HepG2 (cell line): ENCODE measurements around the gene LRRC27. TPM values are rescaled to one million over a fixed set of nuclear protein-coding genes. Genes with fewer than 3 reads are reported as not detected.
A peak's percentile ranks its signal among the peaks of the same experiment; 100 is the strongest.

Experiments
- ATAC-seq: fragments of 200-7000 bp; cut with Tn5 transposase; 3 replicates; pipeline ENCODE4 v1.9.1; 2020; ENCODE audit warnings: mild to moderate bottlenecking, moderate library complexity
- BruUV-seq: library from RNA; stranded (reverse); fragments of 400-500 nt; replicated peaks from 2 replicates; lab custom pipeline; 2021; lab: Mats Ljungman, UMichigan
- CTCF ChIA-PET: fragments of 300-600 bp; formaldehyde crosslinking; extraction: SDS; loops from one replicate; lab custom pipeline; 2021; ENCODE audit warnings: low total read pairs, inconsistent platforms, low intra/inter-chr PET ratio; lab: Yijun Ruan, JAX
- POLR2A ChIA-PET: fragments of 350-600 bp; sonication (Branson Sonifier 250); formaldehyde crosslinking; loops from one replicate; lab custom pipeline; 2020; ENCODE audit warnings: antibody characterized with exemption, inconsistent platforms; lab: Yijun Ruan, JAX
- DNase-seq: peaks from one replicate; pipeline ENCODE4 v3.0.0-alpha.2; 2015; ENCODE audit warnings: low spot score
- FAIRE-seq: peaks from 3 replicates; lab custom pipeline; 2011; peaks lifted over from hg19 to GRCh38; lab: Jason Lieb, UNC
- H2AFZ ChIP-seq: one replicate; pipeline ENCODE4 v1.6.1; 2011; ENCODE audit warnings: low read length, inconsistent platforms
- H3K27ac ChIP-seq: fragments of 300-600 bp; 3 replicates; pipeline ENCODE4 v1.8.0; 2011; ENCODE audit warnings: mixed run types, mild to moderate bottlenecking, mixed read lengths, low read length, inconsistent platforms; ENCODE audit not compliant: insufficient read depth; ENCODE audit errors: extremely low read length
- H3K27me3 ChIP-seq, 2 experiments: fragments of 200-600 bp in 1 of 2; 2 replicates in 1 of 2; 3 replicates in 1 of 2; pipeline versions ENCODE4 v1.6.0 to v1.8.0; 2011; ENCODE audit warnings: low read length in 2 of 2, mild to moderate bottlenecking in 2 of 2, moderate library complexity in 2 of 2, inconsistent platforms in 1 of 2; ENCODE audit not compliant: insufficient read depth in 2 of 2, control insufficient read depth in 1 of 2
- H3K36me3 ChIP-seq, 2 experiments: fragments of 200-600 bp in 1 of 2; replicated peaks in 1 of 2; 2 replicates in 1 of 2; 3 replicates in 1 of 2; pipeline versions ENCODE4 v1.5.1 to v1.8.0; 2011; ENCODE audit warnings: low read length in 2 of 2, inconsistent platforms in 1 of 2; ENCODE audit not compliant: insufficient read depth in 2 of 2, control insufficient read depth in 1 of 2
- H3K4me1 ChIP-seq: 2 replicates; pipeline ENCODE4 v1.5.1; 2012; ENCODE audit warnings: low read length, inconsistent platforms; ENCODE audit not compliant: insufficient read depth
- H3K4me2 ChIP-seq: 2 replicates; pipeline ENCODE4 v1.6.0; 2011; ENCODE audit warnings: low read depth, low read length, inconsistent platforms
- H3K4me3 ChIP-seq, 3 experiments: fragments of 200-600 bp in 1 of 3; sonication (generic), shearing (Covaris generic) in 1 of 3; replicated peaks in 1 of 3; 2 replicates each; pipeline ENCODE4 v1.5.1; 2011 to 2016; ENCODE audit warnings: low read length in 3 of 3, inconsistent platforms in 2 of 3, low read depth in 2 of 3, mild to moderate bottlenecking in 2 of 3, control low read depth in 1 of 3, mixed read lengths in 1 of 3; ENCODE audit not compliant: insufficient read depth in 1 of 3
- H3K79me2 ChIP-seq: one replicate; pipeline ENCODE4 v1.6.1; 2011; ENCODE audit warnings: low read length, inconsistent platforms; ENCODE audit not compliant: insufficient read depth
- H3K9ac ChIP-seq: 2 replicates; pipeline ENCODE4 v1.6.0; 2011; ENCODE audit warnings: mild to moderate bottlenecking, low read depth, low read length, inconsistent platforms; ENCODE audit not compliant: insufficient read depth
- H3K9me3 ChIP-seq: 2 replicates; pipeline ENCODE4 v1.5.1; 2012; ENCODE audit warnings: mild to moderate bottlenecking, low read length
- H4K20me1 ChIP-seq: 2 replicates; pipeline ENCODE4 v1.6.0; 2011; ENCODE audit warnings: inconsistent platforms, mild to moderate bottlenecking, low read length, moderate library complexity; ENCODE audit not compliant: insufficient read depth
- AKAP8 ChIP-seq: sonication (generic); formaldehyde crosslinking; IDR thresholded peaks from 2 replicates; pipeline ENCODE4 v1.5.1; 2020; ENCODE audit warnings: mild to moderate bottlenecking, missing genetic modification reagents
- RBFOX2 ChIP-seq: fragments of 200-400 bp; formaldehyde crosslinking; IDR thresholded peaks from 2 replicates; pipeline ENCODE4 v1.6.1; 2017; ENCODE audit warnings: low read depth, mild to moderate bottlenecking, low read length
- SMAD1 ChIP-seq: sonication (generic); formaldehyde crosslinking; IDR thresholded peaks from 2 replicates; pipeline ENCODE4 v1.4.0; 2020; ENCODE audit warnings: missing genetic modification reagents, low read depth, mild to moderate bottlenecking, borderline replicate concordance
- ZBTB7A ChIP-seq: sonication (generic); formaldehyde crosslinking; IDR thresholded peaks from 2 replicates; pipeline ENCODE4 v1.8.0; 2022; ENCODE audit warnings: mild to moderate bottlenecking, missing genetic modification reagents
- ZNF703 ChIP-seq: sonication (generic); formaldehyde crosslinking; IDR thresholded peaks from 2 replicates; pipeline ENCODE4 v1.5.1; 2020; ENCODE audit warnings: missing genetic modification reagents, mild to moderate bottlenecking, moderate library complexity, borderline replicate concordance
- WGBS: methylation state at CpG from one replicate; pipeline ENCODE4 v1.1.6; 2017; ENCODE audit warnings: low lambda C conversion rate; 5-methylcytosine and 5-hydroxymethylcytosine counted together
- in situ Hi-C: cut with HindIII; loops from 2 replicates; pipeline ENCODE4 v1.10.0; 2017; ENCODE audit warnings: low pct_unique_long_range_greater_than_20kb; ENCODE audit not compliant: extremely low pct_ligation_motif_present
- intact Hi-C: fragments of 100-400 bp; cut with micrococcal nuclease; formaldehyde crosslinking; loops from one replicate; pipeline ENCODE4 v1.10.0; 2022; ENCODE audit not compliant: unreplicated experiment
- polyA plus RNA-seq, 8 experiments: library from polyadenylated mRNA; depleted of rRNA in 3 of 8; stranded (reverse) in 7 of 8; unstranded in 1 of 8; fragments of >200 nt; fragmentation: Illumina TruSeq in 4 of 8; extraction: Trizol in 4 of 8; gene quantifications; 2 replicates each; pipeline versions ENCODE4 v1.2.1 to v1.2.3, GENCODE V29; 2011 to 2016; ENCODE audit warnings: low read depth in 4 of 8, missing spikeins in 1 of 8, mixed read lengths in 1 of 8; ENCODE audit not compliant: insufficient read depth in 1 of 8
- total RNA-seq, 5 experiments: library from RNA; depleted of rRNA; stranded (reverse); fragments of >200 nt; fragmentation: Illumina TruSeq; extraction: Trizol; gene quantifications; 2 replicates each; pipeline ENCODE4 v1.2.3, GENCODE V29; 2016; ENCODE audit warnings: low read depth in 1 of 5
- TF ChIP-seq, protein P1 (sequence below): sonication (generic); formaldehyde crosslinking; IDR thresholded peaks from 2 replicates; pipeline ENCODE4 v1.4.0; 2020; ENCODE audit warnings: missing genetic modification reagents

LRRC27 gene
- total and polyA plus RNA-seq, 2 of the 13 experiments (the other 11 are each of a cell fraction or from before 2014, with no cell fraction given), result 4.2 to 4.6 TPM

DNA sequence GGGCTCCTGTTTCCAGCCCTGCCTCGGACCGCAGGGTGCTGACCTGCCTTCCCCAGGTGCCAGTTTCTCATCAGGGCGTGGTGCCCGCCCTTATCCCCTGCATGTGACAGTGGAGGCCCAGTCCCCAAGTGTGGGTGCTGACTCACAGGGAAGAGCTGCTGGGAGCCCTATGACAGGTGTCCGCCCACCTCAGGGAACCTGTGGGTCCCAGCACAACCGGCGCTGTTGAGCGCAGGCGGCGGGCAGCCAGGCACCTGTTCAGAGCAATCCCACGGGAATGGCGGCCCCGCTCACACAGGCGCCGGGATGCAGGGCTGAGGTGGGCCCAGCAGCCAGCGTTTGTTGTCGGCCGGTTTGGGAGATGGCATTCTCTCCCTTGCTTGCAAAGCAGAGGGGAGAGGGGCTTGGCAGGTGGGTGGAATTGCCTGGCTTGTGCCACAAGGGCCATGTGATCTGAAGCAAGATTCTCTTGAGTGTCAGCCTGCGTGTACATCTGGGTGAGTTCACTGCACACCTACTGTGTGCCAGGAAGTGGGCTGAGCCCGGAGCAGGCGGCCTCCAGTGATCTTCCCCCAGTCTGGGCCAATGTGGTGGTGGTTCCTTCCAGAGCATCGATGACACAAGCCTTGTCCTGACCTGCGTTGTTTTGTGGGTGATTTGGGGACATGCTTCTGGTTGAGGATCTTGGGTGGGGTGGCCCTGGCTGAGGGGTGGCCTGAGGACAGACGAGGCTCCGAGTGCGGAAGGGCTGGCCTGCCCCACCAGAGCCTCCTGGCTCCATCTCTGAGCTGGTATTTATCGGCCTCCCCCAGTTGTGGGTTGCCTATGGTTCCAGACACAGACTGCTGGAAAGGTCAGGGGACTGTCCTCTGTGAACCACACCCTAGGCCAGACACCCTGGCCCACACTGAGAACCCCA, 67.4 kb downstream of the LRRC27 start:
- in situ Hi-C loops, result no loop called here
- DNase-seq, result no peak
- H3K4me2 ChIP-seq, result no peak overlapping the region

More for the DNA sequence above, 67.4 kb downstream of the LRRC27 start:
- intact Hi-C loops, result no loop called here
- ChIA-PET CTCF (no interaction called here), POLR2A (no interaction called here)
- Histone ChIP-seq H3K9ac (no peak overlapping the region), H3K36me3 (no peaks in the 10 kb centered on the region; a peak in 1 of 5 replicates), H4K20me1 (no peaks in the 10 kb centered on the region), H3K27ac (no peak overlapping the region), H3K79me2 (no peaks in the 10 kb centered on the region), H3K27me3 (peaks cover 4 to 12% of the 10 kb centered on the region in 2 experiments; a peak in 3 of 5 replicates), H3K4me3 (no peak overlapping the region), H3K9me3 (no peaks in the 10 kb centered on the region), H3K4me1 (peaks cover 25% of the 10 kb centered on the region), H2AFZ (no peak overlapping the region)
- 0 out of 2 replicates have a peak, but pooled peaks have one; percentile 27 for TF ChIP-seq RBFOX2
- TF ChIP-seq AKAP8 (CRISPR knock-in tag), result 0 out of 2 replicates have a peak, but pooled peaks have one; percentile 36
- no peak for TF ChIP-seq SMAD1
- TF ChIP-seq, protein P1, sequence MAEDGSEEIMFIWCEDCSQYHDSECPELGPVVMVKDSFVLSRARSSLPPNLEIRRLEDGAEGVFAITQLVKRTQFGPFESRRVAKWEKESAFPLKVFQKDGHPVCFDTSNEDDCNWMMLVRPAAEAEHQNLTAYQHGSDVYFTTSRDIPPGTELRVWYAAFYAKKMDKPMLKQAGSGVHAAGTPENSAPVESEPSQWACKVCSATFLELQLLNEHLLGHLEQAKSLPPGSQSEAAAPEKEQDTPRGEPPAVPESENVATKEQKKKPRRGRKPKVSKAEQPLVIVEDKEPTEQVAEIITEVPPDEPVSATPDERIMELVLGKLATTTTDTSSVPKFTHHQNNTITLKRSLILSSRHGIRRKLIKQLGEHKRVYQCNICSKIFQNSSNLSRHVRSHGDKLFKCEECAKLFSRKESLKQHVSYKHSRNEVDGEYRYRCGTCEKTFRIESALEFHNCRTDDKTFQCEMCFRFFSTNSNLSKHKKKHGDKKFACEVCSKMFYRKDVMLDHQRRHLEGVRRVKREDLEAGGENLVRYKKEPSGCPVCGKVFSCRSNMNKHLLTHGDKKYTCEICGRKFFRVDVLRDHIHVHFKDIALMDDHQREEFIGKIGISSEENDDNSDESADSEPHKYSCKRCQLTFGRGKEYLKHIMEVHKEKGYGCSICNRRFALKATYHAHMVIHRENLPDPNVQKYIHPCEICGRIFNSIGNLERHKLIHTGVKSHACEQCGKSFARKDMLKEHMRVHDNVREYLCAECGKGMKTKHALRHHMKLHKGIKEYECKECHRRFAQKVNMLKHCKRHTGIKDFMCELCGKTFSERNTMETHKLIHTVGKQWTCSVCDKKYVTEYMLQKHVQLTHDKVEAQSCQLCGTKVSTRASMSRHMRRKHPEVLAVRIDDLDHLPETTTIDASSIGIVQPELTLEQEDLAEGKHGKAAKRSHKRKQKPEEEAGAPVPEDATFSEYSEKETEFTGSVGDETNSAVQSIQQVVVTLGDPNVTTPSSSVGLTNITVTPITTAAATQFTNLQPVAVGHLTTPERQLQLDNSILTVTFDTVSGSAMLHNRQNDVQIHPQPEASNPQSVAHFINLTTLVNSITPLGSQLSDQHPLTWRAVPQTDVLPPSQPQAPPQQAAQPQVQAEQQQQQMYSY, result no peak
- TF ChIP-seq ZNF703, result no peak
- no peak for TF ChIP-seq ZBTB7A (CRISPR knock-in tag)
- 92% methylated on average over 7 of the region's 27 CpGs for WGBS
- BruUV-seq, result no TSS peak
- FAIRE-seq, result no peak
- ATAC-seq, result no peak
